SKM-1 treated with dmso at 0.1 percent for 144 hours (cell line): ENCODE data around the gene CCDC77.

Source experiments
- DNase-seq: peaks from one replicate; lab custom pipeline; 2025; ENCODE audit not compliant: unreplicated experiment; lab: John Stamatoyannopoulos, UW

CCDC77 gene

GRCh38 chr12:452667-453210, 51.3 kb downstream of the CCDC77 start:
- no peak for DNase-seq

GRCh38 chr12:454833-455232, 53.4 kb downstream of the CCDC77 start:
- no peak for DNase-seq

GRCh38 chr12:455821-456220, 54.4 kb downstream of the CCDC77 start:
- no peak for DNase-seq

GRCh38 chr12:457676-458075, 56.2 kb downstream of the CCDC77 start:
- no peak for DNase-seq

- DNase-seq: no peak
These were observed 57.6 kb downstream of the CCDC77 start for GRCh38 chr12:459050-459429.

GRCh38 chr12:459430-460258, 58.2 kb downstream of the CCDC77 start, which contains the start of gene B4GALNT3:
TSS of gene B4GALNT3 (plus strand) at chr12:459939. CDS start at chr12:460377, 438 bp downstream.
- DNase-seq: no peak

- DNase-seq: no peak
These were observed 59.1 kb downstream of the CCDC77 start for GRCh38 chr12:460261-461230.

- DNase-seq: no peak
These were observed 60.0 kb downstream of the CCDC77 start for GRCh38 chr12:461425-461824.

- DNase-seq: no peak
These were observed 61.7 kb downstream of the CCDC77 start for GRCh38 chr12:462936-463705.

GRCh38 chr12:464484-465267, 63.2 kb downstream of the CCDC77 start:
- DNase-seq: no peak

- DNase-seq: no peak
These were observed 64.6 kb downstream of the CCDC77 start for GRCh38 chr12:466039-466438.

- DNase-seq: no peak
These were observed 65.3 kb downstream of the CCDC77 start for GRCh38 chr12:466762-467161.

- DNase-seq: no peak
These were observed 66.1 kb downstream of the CCDC77 start for GRCh38 chr12:467591-467990.

GRCh38 chr12:468671-469389, 67.4 kb downstream of the CCDC77 start:
- DNase-seq: no peak

- DNase-seq: no peak
These were observed 68.7 kb downstream of the CCDC77 start for GRCh38 chr12:470133-470532.

- DNase-seq: no peak
These were observed 71.8 kb downstream of the CCDC77 start for GRCh38 chr12:473198-473597.

- no peak for DNase-seq
These were observed 72.6 kb downstream of the CCDC77 start for GRCh38 chr12:473863-474577.

- DNase-seq: no peak
These were observed 73.8 kb downstream of the CCDC77 start for GRCh38 chr12:475286-475685.

- DNase-seq: no peak
These were observed 77.7 kb downstream of the CCDC77 start for GRCh38 chr12:479161-479560.
